NCI-H128 (cell line): ENCODE measurements around the gene C16orf87.
A peak's percentile ranks its signal among the peaks of the same experiment; 100 is the strongest.
"Not testable (repeated sequence)": the region's sequence is repeated elsewhere in the genome, so short reads cannot be mapped to it uniquely, and the experiment has no call there.

Experiments used
- DNase-seq: peaks from one replicate; lab custom pipeline; 2025; ENCODE audit not compliant: unreplicated experiment; lab: John Stamatoyannopoulos, UW

C16orf87 gene

GRCh38 chr16:46830902-46831647 is at the start of gene C16orf87:
Gene C16orf87 (minus strand): TSS chr16:46831180. CDS start chr16:46831149, 31 bp downstream.
- peak; percentile 76 for DNase-seq

- no peak for DNase-seq
These were observed 44.3 kb upstream of the C16orf87 start for GRCh38 chr16:46875243-46875642.

- DNase-seq: no peak
These were observed 42.2 kb upstream of the C16orf87 start for GRCh38 chr16:46873201-46873600.

- no peak for DNase-seq
These were observed 40.6 kb upstream of the C16orf87 start for GRCh38 chr16:46871597-46871996.

GRCh38 chr16:46868891-46869290 is 37.9 kb upstream of the C16orf87 start:
- not testable (repeated sequence) for DNase-seq

GRCh38 chr16:46867486-46867885 is 36.5 kb upstream of the C16orf87 start:
- not testable (repeated sequence) for DNase-seq

GRCh38 chr16:46866286-46866685 is 35.3 kb upstream of the C16orf87 start:
- DNase-seq: no peak

GRCh38 chr16:46862555-46863447 is 31.8 kb upstream of the C16orf87 start:
- no peak for DNase-seq

- DNase-seq: no peak
These were observed 28.8 kb upstream of the C16orf87 start for GRCh38 chr16:46859719-46860152.

- DNase-seq: no peak
These were observed 27.2 kb upstream of the C16orf87 start for GRCh38 chr16:46858151-46858550.

GRCh38 chr16:46857368-46857945 is 26.5 kb upstream of the C16orf87 start:
- DNase-seq: no peak

- DNase-seq: no peak
These were observed 24.4 kb upstream of the C16orf87 start for GRCh38 chr16:46855389-46855788.

GRCh38 chr16:46854846-46855245 is 23.9 kb upstream of the C16orf87 start:
- no peak for DNase-seq

GRCh38 chr16:46853713-46854443 is 22.9 kb upstream of the C16orf87 start:
- peak; percentile 22 for DNase-seq

- DNase-seq: no peak
These were observed 21.1 kb upstream of the C16orf87 start for GRCh38 chr16:46852130-46852529.

- no peak for DNase-seq
These were observed 19.9 kb upstream of the C16orf87 start for GRCh38 chr16:46850619-46851555.

- DNase-seq: no peak
These were observed 18.1 kb upstream of the C16orf87 start for GRCh38 chr16:46848768-46849764.

GRCh38 chr16:46845952-46846351 is 15.0 kb upstream of the C16orf87 start:
- DNase-seq: no peak

GRCh38 chr16:46844771-46845170 is 13.8 kb upstream of the C16orf87 start:
- no peak for DNase-seq
